Measurements from ENCODE around the gene ZNF200. TPM values are rescaled to one million over a fixed set of nuclear protein-coding genes. Genes with fewer than 3 reads are reported as not detected.

ZNF200 gene
- total RNA-seq, 1 donor from 2014 or later: 5.0 TPM

GRCh38 chr16:3264137-3265036 is 29.4 kb upstream of the ZNF200 start:
- peak; percentile 38 for TF ChIP-seq CTCF (IDR thresholded peaks at IDR 0.05; ENCODE audit: insufficient read depth, low read length, poor library complexity, severe bottlenecking)
- DNase-seq (ENCODE audit: low read depth): peak; percentile 85
- Histone ChIP-seq H3K36me3 (ENCODE audit: control insufficient read depth, insufficient read depth, low read length) (no peaks in the 10 kb centered on the region), H3K27me3 (ENCODE audit: control insufficient read depth, insufficient read depth, low read length) (no peaks in the 10 kb centered on the region), H3K4me3 (ENCODE audit: low read depth, low read length) (peak overlapping the region; percentile 71)

- no peak overlapping the region for H3K4me3 ChIP-seq (ENCODE audit: low read depth, low read length)
- TF ChIP-seq CTCF (IDR thresholded peaks at IDR 0.05; ENCODE audit: insufficient read depth, low read length, poor library complexity, severe bottlenecking): no peak
- no peak for DNase-seq (ENCODE audit: low read depth)
- no peaks in the 10 kb centered on the region for H3K27me3 ChIP-seq (ENCODE audit: control insufficient read depth, insufficient read depth, low read length)
- no peaks in the 10 kb centered on the region for H3K36me3 ChIP-seq (ENCODE audit: control insufficient read depth, insufficient read depth, low read length)
Observed at GRCh38 chr16:3262517-3262916, 27.6 kb upstream of the ZNF200 start.

- Histone ChIP-seq H3K27me3 (ENCODE audit: control insufficient read depth, insufficient read depth, low read length) (no peaks in the 10 kb centered on the region), H3K36me3 (ENCODE audit: control insufficient read depth, insufficient read depth, low read length) (no peaks in the 10 kb centered on the region), H3K4me3 (ENCODE audit: low read depth, low read length) (no peak overlapping the region)
- no peak for TF ChIP-seq CTCF (IDR thresholded peaks at IDR 0.05; ENCODE audit: insufficient read depth, low read length, poor library complexity, severe bottlenecking)
- no peak for DNase-seq (ENCODE audit: low read depth)
Observed at GRCh38 chr16:3259836-3260235, 24.9 kb upstream of the ZNF200 start.

- no peak for TF ChIP-seq CTCF (IDR thresholded peaks at IDR 0.05; ENCODE audit: insufficient read depth, low read length, poor library complexity, severe bottlenecking)
- H3K36me3 ChIP-seq (ENCODE audit: control insufficient read depth, insufficient read depth, low read length): no peaks in the 10 kb centered on the region
- H3K4me3 ChIP-seq (ENCODE audit: low read depth, low read length): no peak overlapping the region
- peaks cover 2% of the 10 kb centered on the region for H3K27me3 ChIP-seq (ENCODE audit: control insufficient read depth, insufficient read depth, low read length)
- no peak for DNase-seq (ENCODE audit: low read depth)
Observed at GRCh38 chr16:3256866-3257465, 22.0 kb upstream of the ZNF200 start.

GRCh38 chr16:3256146-3256865 is 21.3 kb upstream of the ZNF200 start, which contains the start of gene MEFV:
Gene MEFV (minus strand): TSS chr16:3256633. CDS start chr16:3256587, 46 bp downstream.
- Histone ChIP-seq H3K4me3 (ENCODE audit: low read depth, low read length) (no peak within 1 kb of the TSS), H3K36me3 (ENCODE audit: control insufficient read depth, insufficient read depth, low read length) (no peaks in the 10 kb centered on the region), H3K27me3 (ENCODE audit: control insufficient read depth, insufficient read depth, low read length) (peaks cover 2% of the 10 kb centered on the region)
- no peak for DNase-seq (ENCODE audit: low read depth)
- TF ChIP-seq CTCF (IDR thresholded peaks at IDR 0.05; ENCODE audit: insufficient read depth, low read length, poor library complexity, severe bottlenecking): no peak
